ENCODE measurements around the gene POU6F2.

Gene POU6F2

GRCh38 chr7:39075210-39075609, 97.5 kb downstream of the POU6F2 start:
- no peak for TF ChIP-seq CTCF (IDR thresholded peaks at IDR 0.05; ENCODE audit: low read depth, low read length, missing control alignments)
- H3K4me3 ChIP-seq (ENCODE audit: low read depth, low read length): no peak overlapping the region
- no peak for DNase-seq (ENCODE audit: low read depth)

DNA sequence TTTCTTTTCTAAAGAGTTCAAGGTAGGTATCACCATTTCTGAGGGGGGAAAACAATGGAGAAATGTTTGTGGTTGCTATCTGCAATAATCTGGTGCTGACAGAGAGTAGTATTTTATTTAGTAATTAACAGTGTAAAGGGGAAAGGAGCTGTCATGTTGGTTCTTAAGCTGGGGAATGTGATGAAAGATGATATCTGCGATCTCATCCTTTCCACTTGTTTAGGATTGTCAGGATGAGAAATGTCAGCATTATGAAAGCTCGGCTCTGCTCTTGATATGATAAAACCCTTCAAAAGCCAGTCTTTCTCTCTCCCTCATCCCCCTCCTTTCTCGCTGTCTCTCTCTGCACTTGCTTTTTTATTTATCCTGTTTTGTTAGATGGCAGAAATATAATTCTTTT, 106.1 kb downstream of the POU6F2 start:
- no peak overlapping the region for H3K4me3 ChIP-seq (ENCODE audit: low read depth, low read length)
- no peak for DNase-seq (ENCODE audit: low read depth)
- no peak for TF ChIP-seq CTCF (IDR thresholded peaks at IDR 0.05; ENCODE audit: low read depth, low read length, missing control alignments)

GRCh38 chr7:39084349-39084748, 106.6 kb downstream of the POU6F2 start:
- DNase-seq (ENCODE audit: low read depth): no peak
- no peak overlapping the region for H3K4me3 ChIP-seq (ENCODE audit: low read depth, low read length)
- no peak for TF ChIP-seq CTCF (IDR thresholded peaks at IDR 0.05; ENCODE audit: low read depth, low read length, missing control alignments)

DNA sequence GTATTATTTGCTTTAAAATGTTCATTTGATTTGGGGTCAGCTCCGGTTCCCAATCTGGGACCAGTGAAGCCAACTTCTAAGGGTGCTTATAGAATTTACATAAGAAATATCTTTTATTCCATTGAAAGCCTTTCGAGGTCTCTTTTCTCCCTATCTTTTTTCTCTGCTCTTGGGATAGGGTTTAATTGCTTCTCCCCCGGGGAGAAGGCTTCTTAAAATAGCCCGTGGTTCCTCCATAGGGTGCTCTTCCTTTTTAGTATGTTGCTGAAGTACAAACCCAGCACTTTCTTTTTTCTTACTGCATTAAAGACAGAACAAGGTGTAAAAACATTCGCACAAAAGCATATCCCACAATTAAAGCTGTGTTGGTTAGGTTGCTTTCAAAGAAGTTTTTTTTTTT, 107.5 kb downstream of the POU6F2 start:
- H3K4me3 ChIP-seq (ENCODE audit: low read depth, low read length): no peak overlapping the region
- no peak for TF ChIP-seq CTCF (IDR thresholded peaks at IDR 0.05; ENCODE audit: low read depth, low read length, missing control alignments)
- DNase-seq (ENCODE audit: low read depth): no peak

- no peak for DNase-seq (ENCODE audit: low read depth)
- H3K4me3 ChIP-seq (ENCODE audit: low read depth, low read length): no peak overlapping the region
- no peak for TF ChIP-seq CTCF (IDR thresholded peaks at IDR 0.05; ENCODE audit: low read depth, low read length, missing control alignments)
Measured at GRCh38 chr7:39085590-39086049, 107.9 kb downstream of the POU6F2 start.

DNA sequence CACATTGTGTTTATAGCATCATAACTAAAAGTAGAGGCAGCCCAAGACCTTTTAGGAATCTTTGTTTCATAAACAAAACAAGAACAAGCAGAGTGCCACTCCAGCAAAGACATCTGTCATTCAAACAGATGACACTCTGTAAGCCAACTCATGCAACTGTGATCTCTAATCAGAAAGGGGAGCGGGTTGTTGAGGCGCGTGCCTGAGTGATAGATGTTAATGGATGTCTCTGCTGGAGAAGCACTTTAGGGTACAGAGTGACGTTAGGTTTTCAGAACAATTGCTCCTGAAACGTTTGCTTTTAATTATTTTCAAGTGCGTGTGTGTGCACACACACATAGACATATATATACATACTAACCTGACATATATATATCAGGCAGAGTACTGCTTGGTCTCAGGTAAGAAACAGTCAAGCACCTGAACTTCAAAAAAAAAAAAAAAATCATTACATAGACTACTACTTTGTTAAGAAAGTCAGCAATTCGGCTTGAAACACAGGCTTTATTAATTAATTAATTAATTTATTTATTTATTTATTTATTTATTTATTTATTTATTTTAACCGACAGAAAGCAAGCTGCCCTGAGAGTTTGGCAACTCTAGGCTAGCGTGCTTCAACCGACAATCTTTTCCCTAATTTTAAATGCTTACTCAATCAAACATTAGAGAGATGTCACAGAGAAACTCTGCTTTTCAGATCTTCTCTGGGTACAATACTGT, 109.1 kb downstream of the POU6F2 start:
- no peak for TF ChIP-seq CTCF (IDR thresholded peaks at IDR 0.05; ENCODE audit: low read depth, low read length, missing control alignments)
- DNase-seq (ENCODE audit: low read depth): no peak
- H3K4me3 ChIP-seq (ENCODE audit: low read depth, low read length): no peak overlapping the region
